HG03108 (cell line): ENCODE data around the gene KRTAP4-3.
"Not testable (repeated sequence)": the region's sequence is repeated elsewhere in the genome, so short reads cannot be mapped to it uniquely, and the experiment has no call there.

Source experiments
- ATAC-seq: cut with Tn5 transposase; IDR thresholded peaks from one replicate; pipeline ENCODE4 v1.9.1; 2021; ENCODE audit warnings: moderate library complexity; ENCODE audit not compliant: unreplicated experiment

The KRTAP4-3 gene

DNA sequence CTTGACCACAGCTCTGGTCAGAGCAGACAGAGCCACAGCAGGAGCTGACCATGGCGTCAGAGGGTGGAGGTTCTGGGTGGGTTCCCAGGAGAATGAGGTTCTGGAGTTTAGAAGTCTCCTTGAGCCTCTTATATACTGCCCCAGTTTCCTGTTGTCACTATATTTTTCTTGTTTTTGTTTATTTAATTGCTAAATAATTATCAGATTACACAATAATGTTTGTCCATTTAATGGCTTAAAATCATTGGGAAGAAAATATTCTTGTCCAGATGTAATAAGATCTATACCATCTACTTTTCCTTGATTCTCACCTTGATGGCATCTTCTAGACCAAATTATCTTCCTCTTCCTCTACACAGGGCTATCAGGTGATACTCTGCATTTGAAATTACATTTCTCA is at the start of gene KRTAP4-3:
Gene KRTAP4-3 (minus strand): TSS at position 101 of the 400 bp plus-strand sequence. CDS start 49 bp downstream, at position 52.
- ATAC-seq, result no peak

DNA sequence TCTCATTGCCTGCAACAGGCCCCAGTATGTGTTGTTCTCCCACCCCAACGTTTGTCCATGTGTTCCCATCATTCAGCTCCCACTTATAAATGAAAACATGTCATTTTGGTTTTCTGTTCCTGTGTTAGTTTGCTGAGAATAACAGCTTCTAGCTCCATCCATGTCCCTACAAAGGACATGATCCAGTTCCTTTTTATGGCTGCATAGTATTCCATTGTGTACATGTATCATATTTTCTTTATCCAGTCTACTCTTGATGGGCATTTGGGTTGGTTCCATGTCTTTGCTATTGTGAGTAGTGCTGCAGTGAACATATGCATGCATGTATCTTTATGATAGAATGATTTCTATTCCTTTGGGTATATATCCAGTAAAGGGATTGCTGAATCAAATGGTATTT is 47.7 kb upstream of the KRTAP4-3 start:
- no peak for ATAC-seq

DNA sequence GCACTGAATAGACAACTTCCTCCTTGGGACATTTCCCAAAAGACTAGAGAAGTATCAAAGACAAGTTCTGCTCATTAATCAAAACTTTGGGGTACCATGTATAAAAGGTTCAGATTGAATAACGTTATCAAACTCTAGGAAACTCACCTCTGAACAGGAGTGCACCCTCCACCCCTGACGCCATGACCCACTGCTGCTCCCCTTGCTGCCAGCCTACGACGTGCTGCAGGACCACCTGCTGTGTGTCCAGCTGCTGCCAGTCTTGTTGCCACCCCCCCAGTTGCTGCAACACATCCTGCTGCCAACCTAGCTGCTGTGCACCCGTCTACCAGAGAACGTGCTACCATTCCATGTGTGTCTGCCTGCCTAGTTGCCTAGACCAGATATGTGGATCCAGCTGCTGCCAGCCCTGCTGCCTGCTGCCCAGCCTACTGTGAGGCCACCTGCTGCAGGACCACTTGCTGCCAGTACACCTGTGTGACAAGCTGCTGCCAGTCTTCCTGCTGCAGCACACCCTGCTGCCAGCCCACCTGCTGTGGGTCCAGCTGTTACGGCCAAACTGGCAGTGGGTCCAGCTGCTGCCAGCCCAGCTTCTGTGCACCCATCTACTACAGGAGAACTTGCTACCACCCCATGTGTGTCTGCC is 44.6 kb upstream of the KRTAP4-3 start:
- no peak for ATAC-seq

DNA sequence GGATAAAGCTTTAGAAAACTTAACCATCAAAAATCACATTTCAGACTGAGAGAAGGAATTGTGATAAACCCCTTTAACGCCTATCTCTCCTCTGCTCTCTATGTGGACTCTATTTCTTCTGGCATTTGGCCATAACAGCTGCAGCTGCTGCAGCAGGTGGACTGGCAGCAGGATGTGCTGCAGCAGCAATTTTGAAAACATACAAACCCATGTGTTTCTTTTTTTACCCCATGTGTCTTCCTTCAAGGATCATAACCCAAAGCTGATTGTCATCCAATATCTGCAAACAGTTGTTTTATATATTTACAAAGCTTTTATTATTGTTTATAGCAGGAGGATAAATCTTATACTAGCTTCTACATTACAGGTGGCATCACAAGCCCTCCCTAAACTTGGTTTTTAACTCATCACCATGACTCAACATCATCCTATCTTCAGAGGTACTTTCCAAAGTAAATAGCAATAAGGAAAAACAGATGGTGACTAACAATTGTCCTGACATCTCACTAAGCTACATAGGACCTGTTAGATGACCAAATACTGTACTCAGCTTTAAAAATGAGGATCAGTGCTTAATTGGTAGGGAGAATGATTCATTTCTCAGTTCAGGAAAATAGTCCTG is 43.9 kb upstream of the KRTAP4-3 start:
- ATAC-seq, result no peak

DNA sequence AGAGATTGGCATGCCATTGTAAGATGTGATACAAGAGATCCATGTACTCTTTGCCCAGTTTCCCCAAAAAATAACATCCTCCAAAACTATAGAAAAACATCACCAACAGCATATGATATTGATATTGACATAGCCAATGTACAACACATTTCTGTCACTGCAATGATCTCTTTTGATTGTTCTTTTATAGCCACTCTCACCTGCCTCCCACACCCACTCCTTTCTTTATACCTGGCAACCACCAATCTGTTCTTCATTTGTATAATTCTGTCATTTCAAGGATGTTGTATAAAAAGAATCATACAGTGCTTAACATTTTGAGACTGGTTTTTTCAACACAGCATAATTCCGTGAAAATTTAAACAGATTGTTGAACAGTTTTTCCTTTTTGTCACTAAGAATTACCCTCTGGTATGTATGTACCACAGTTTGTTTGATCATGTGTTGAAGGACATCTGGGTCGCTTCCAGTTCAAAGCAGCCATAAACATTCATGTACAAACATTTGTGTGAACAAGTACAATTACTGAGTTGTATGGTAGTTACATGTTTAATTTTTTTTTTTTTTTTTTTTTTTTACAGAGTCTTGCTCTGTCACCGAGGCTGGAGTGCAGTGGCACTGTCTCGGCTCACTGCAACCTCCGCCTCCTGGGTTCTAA is 31.5 kb upstream of the KRTAP4-3 start:
- ATAC-seq, result no peak

DNA sequence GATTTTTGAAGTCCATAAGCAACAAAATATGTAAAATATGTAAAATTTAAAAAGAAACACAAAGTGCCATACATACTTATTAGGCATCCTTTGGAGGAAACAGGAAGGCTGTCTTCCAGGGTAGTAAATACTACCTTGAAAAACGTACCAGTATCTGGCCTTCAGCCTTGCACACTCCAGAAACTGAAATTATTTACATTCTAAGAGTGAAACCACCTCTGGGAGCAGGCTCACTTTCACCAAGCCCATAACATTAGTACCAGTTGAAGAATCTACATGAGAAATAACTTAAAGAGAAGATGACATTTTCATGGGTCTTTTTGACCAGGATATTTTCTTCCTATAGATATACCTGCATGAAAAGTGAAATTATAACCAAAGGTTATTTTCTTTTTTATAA is 28.0 kb upstream of the KRTAP4-3 start:
- no peak for ATAC-seq

DNA sequence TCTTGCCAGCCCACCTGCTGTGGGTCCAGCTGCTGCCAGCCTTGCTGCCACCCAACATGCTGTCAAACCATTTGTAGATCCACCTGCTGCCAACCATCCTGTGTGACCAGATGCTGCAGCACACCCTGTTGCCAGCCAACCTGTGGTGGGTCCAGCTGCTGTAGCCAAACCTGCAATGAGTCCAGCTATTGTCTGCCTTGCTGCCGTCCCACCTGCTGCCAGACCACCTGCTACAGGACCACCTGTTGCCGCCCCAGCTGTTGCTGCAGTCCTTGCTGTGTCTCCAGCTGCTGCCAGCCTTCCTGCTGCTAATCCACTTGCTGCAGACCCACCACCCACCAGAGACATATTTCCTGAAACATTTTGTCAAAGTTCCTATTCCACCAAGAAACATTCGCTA is 22.3 kb upstream of the KRTAP4-3 start:
- ATAC-seq, result no peak

DNA sequence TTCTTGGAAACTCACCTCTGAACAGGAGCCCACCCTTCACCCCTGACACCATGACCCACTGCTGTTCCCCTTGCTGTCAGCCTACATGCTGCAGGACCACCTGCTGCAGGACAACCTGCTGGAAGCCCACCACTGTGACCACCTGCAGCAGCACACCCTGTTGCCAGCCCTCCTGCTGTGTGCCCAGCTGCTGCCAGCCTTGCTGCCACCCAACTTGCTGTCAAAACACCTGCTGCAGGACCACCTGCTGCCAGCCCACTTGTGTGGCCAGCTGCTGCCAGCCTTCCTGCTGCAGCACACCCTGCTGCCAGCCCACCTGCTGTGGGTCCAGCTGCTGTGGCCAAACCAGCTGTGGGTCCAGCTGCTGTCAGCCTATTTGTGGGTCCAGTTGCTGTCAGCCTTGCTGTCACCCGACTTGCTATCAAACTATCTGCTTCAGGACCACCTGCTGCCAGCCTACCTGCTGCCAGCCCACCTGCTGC is 21.9 kb upstream of the KRTAP4-3 start, which contains the start of gene KRTAP9-1:
Gene KRTAP9-1 (plus strand): TSS at position 51 of the 482 bp plus-strand sequence. CDS start 0 bp downstream, at position 51.
- ATAC-seq, result not testable (repeated sequence)

DNA sequence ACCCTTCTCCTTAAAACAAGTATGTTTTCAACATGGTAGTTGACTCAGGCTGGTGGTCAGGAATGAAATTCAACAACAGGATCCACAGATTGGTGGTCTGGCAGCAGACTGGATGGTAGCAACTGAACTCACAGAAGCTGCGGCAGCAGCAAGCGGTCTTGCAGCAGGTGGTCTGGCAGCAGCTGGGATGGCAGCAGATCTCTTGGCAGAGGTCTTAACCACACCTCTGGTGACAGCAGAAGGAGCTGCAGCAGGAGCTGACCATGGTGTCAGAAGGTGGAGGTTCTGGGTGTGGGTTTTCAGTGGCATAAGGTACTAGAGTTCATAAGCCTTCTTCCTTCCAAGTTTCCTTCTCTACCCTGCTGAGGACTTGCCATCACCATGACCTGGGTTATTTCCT is 18.9 kb upstream of the KRTAP4-3 start:
- ATAC-seq, result no peak

DNA sequence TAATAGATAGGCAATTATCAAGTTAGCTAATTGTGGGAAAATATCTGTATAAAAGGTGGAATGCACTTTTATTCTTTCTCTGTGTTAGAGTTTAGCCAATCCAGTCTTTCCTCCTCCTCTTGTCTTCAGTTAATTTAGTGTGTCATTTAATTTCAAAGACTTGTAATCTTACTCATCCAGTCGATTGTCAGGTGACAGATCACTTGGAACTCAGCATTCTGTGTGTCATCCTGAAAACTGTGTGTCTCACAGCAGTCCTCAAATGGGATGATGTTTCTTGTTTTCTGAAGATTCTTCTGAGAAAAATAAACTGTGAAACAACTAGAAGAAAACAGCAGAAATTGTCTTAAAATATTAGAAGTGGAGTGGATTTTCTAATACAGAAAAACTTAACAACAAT is 17.0 kb upstream of the KRTAP4-3 start:
- no peak for ATAC-seq

DNA sequence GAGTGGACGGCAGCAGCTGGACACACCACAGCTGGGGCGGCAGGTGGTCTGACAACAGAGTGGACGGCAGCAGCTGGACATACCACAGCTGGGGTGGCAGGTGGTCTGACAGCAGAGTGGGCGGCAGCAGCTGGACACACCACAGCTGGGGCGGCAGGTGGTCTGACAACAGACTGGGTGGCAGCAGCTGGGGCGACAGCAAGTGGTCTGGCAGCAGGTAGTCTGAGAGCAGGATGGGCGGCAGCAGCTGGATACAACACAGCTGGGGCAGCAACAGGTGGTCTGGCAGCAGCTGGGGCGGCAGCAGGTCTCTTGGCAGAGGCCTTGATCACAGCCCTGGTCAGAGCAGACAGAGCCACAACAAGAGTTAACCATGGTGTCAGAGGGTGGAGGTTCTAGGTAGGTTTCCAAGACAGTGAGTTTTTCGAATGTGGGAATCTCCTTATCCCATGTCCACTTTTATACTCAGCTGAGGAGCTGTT is 16.5 kb upstream of the KRTAP4-3 start, which contains the start of gene KRTAP4-1:
Gene KRTAP4-1 (minus strand): TSS at position 432 of the 482 bp plus-strand sequence. CDS start 57 bp downstream, at position 375.
- ATAC-seq, result no peak

DNA sequence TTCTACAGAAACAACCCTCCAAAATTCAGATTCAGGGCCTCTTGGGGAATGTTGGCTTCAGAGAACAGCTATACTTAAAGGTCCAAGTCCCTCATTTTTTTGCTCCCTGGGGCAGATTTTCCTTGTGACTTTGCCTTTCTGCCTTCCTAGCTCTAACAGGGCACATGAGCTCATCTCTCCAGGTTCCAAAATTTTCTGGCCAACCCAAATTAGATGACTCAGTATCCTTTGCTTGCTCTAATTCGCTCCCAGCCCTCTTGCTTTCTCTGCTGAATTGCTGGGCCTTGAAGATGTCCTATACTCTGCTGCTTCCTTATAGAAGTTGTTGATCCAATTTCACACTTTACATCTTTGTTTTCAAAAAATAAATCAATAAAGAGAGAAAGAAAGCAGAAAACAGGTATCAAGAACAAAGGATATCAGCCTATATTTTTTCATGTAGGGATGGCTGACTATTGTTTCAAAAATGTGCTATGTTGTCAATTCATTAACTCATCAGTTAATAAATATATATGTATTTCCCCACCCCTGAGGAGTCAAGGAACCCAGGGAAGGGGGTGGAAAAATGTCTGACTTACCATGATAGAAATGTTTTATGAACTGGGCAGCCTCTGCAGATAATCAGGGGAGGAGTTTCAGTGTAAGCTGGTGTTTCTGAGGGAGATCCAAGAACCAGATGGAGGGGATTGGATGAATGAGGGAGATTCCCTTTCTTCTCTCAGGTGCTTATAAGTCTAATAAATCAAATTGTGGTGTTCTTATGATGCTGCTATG is 11.0 kb upstream of the KRTAP4-3 start:
- no peak for ATAC-seq

DNA sequence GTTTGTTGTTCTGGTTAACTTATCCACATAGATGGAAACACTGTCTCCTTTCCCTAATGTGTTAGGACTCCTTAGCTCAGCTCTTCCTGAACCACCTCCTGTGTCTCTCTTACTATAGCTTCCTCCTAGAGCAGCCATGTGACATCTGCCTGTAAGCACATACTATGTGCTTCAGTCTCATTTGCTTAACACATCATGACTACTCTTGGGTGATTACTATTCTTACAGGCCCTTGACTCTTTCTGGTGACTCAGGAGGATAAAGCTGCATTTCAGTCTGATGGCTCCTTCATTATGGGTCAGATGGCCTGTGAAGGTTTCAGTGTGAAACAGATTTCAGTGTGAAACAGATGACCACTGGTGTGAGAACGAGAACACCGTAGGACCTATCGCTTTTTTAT is 10.3 kb upstream of the KRTAP4-3 start:
- ATAC-seq, result no peak

DNA sequence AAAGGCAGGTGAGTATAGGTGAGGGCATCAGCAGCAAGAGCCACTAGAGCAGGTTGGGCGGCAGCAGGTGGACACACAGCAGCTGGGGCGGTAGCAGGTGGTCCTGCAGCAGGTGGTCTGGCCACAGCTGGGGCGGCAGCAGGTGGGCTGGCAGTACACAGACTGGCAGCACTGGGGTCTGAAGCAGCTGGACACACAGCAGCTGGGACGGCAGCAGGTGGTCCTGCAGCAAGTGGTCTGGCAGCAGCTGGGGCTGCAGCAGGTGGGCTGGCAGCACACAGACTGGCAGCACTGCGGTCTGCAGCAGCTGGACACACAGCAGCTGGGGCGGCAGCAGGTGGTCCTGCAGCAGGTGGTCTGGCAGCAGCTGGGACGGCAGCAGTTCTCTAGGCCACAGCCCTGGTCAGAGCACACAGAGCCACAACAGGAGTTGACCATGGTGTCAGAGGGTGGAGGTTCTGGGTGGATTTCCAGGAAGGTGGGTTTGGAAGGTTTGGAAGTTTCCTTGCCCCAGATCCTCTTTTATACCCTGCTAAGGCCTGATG is 9.8 kb upstream of the KRTAP4-3 start, which contains the start of gene KRTAP4-2:
Gene KRTAP4-2 (minus strand): TSS at position 495 of the 545 bp plus-strand sequence. CDS start 57 bp downstream, at position 438.
- no peak for ATAC-seq

DNA sequence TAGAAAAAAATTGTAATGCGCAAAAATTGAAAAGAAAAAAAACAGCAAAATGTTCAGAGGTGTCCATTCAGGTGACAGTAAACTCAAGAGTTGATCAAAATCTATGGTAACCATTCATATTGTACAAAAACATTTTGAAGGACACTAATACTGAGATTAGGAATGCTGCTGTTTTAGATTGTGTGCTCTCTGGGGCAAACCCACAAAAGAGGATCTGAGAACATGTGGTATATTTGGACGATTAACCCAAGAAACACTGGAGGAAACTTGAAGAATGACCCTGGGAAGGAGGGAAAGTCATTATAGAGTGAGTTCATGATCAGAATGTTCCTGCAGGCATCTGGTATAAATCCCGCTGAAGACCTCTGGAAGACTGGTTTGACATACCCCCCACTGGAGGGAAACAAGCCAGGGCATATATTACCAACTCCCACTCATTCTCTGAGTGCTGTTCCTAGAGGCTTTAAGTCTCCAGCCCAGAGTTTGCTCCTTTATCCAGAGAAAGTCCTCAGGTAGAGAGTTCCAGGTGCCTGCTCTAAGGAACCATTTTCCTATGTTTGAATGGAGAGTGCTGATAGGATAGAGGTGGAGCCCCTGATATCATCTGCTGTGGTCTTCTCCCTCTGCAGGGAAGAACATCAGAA is 8.8 kb upstream of the KRTAP4-3 start:
- no peak for ATAC-seq

DNA sequence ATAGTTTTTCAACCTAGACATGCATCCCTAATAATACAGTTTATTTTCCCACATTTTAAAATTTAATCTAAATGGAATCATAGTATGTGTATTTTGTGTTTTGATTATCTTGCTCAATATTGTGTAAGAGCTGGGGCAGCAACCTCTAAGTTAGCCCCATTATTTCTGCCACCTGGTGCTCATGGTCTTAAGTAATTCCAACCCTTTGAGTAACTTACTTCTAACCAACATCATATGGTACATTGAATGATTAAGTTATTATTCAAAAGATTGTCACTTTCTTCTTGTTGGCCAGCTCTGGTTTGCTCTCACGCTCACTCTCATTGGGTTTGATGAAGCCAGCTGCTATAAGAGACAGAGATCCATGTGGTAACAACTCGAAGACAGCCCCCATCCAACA is 3.9 kb upstream of the KRTAP4-3 start:
- no peak for ATAC-seq

DNA sequence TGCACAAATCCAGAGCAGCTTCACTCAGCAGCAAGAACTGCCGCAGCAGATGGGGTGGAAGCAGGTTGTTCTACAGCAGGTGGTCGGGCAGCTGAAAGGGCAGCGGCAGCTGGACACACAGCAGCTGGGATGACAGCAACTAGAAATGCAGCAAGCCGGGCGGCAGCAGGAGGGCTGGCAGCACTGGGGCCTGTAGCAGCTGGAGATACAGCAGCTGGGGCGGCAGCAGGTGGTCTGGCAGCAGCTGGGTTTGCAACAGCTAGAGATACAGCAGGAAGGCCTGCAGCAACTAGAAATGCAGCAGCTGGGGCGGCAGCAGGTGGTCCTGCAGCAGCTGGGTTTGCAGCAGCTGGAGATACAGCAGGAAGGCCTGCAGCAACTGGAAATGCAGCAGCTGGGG is 460 bp downstream of the KRTAP4-3 start:
- no peak for ATAC-seq

DNA sequence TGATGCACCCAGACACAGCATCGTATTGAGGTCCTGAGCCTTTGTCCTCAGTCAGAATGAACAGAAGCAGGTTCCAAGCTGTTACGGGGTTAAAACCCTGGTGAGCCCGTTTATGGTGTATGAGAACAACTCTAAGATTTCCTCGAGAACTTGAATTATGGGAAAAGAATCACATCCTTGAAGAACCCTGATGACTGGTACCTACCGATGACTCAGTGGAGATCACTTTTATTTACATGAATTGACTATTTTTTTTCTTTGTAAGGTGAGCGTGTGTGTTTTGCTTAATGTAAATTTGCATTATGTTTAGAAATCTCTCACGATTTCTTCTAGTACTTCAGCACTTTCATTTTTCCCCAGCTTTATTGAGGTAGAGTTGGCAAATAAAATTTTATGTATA is 4.2 kb downstream of the KRTAP4-3 start:
- ATAC-seq, result no peak

DNA sequence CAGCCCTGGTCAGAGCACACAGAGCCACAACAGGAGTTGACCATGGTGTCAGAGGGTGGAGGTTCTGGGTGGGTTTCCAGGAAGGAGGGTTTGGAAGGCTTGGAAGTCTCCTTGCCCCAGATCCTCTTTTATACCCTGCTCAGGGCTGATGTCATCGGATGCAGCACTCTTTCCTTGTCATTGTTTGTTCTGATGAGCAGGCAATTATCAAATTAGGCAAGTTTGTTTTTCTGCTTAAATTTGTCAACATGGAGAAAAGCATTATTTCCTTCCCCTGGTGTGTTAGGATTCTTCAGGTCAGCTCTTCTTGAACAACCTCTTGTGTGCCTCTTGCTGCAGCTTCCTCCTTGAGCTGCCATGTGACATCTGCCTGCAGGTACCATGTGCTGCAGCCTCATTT is 7.4 kb downstream of the KRTAP4-3 start, which contains the start of gene KRTAP4-4:
Gene KRTAP4-4 (minus strand): TSS at position 101 of the 400 bp plus-strand sequence. CDS start 57 bp downstream, at position 44.
- no peak for ATAC-seq

DNA sequence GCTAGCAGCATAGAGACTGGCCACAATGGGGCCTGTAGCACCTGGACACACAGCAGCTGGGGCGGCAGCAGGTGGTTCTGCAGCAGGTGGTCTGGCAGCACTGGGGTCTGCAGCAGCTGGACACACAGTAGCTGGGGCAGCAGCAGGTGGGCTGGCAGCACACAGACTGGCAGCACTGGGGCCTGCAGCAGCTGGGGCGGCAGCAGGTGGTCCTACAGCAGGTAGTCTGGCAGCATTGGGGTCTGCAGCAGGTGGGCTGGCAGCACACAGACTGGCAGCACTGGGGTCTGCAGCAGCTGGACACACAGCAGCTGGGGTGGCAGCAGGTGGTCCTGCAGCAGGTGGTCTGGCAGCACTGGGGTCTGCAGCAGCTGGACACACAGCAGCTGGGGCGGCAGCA is 7.8 kb downstream of the KRTAP4-3 start:
- not testable (repeated sequence) for ATAC-seq
